OCI-LY1 (cell line): ENCODE data around the gene ANKS6.

Experiments
- CTCF ChIP-seq: fragments of 200-600 bp; sonication (generic), shearing (Covaris generic); IDR thresholded peaks from 2 replicates; pipeline ENCODE4 v1.5.1; 2017; ENCODE audit warnings: mild to moderate bottlenecking, antibody characterized with exemption, low read length, moderate library complexity, mixed read lengths
- EZH2 ChIP-seq: fragments of 200-600 bp; sonication (generic), shearing (Covaris generic); IDR thresholded peaks from 2 replicates; pipeline ENCODE4 v1.8.0; 2017; ENCODE audit warnings: borderline replicate concordance, mixed run types, mild to moderate bottlenecking, antibody characterized with exemption, low read length, moderate library complexity, mixed read lengths

- TF ChIP-seq CTCF, result no peak
- no peak for TF ChIP-seq EZH2
Measured at GRCh38 chr9:98709968-98710965, 86.1 kb downstream of the ANKS6 start.
